Activated T-helper 1 cell treated with Interleukin-2 at 50 U/mL for 16 hours (primary cell): ENCODE data around the gene HCAR3.

Source experiments
- DNase-seq: peaks from one replicate; pipeline ENCODE4 v3.0.0-alpha.2; 2020; ENCODE audit warnings: low read depth

Gene HCAR3

GRCh38 chr12:122669397-122670070 lies 47.1 kb downstream of the HCAR3 start:
- no peak for DNase-seq

DNA sequence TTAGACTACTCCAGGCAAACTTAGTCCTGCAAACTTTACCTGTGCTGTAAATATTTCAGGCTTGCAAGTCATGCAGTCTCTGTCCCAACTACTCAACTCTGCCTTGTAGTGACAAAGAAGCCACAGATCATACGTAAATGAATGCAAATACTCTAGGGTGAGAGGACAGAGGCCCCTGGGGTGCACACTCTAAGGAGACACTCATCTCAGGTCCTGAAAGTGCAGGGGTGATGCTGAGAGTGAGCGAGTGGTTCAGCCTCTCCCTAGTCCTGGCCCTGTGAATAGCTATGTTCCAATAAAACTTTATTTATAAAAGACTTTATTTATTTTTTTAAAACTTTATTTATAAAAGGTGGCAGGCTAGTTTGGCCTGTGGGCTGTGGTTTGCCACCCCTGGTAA lies 48.3 kb downstream of the HCAR3 start:
- no peak for DNase-seq

GRCh38 chr12:122665759-122666158 lies 50.9 kb downstream of the HCAR3 start:
- no peak for DNase-seq

DNA sequence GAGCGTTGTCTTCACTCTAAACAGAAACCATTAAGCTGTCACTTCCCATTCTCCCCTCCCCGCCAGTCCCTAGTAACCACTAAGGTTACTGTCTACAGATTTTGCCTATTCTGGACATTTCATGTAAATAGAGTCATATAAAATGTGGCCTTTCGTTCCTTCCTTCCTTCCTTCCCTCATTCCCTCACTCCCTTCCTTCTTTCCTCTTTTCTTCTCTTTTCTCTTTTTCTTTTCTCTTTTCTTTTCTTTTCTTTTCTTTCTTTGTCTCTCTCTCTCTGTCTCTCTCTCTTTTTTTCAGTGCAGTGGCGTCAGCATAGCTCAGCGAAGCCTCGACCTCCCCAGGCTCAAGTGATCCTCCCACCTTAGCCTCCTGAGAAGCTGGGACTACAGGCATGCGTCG lies 51.3 kb downstream of the HCAR3 start:
- DNase-seq, result no peak
